Measurements from ENCODE around the gene KCNAB3.
"Not testable (repeated sequence)": the region's sequence is repeated elsewhere in the genome, so short reads cannot be mapped to it uniquely, and the experiment has no call there.

Gene KCNAB3

GRCh38 chr17:7929158-7930023 is at the start of gene KCNAB3:
Gene KCNAB3 (minus strand): TSS chr17:7929856. CDS start chr17:7929435, 421 bp downstream.
- DNase-seq = peak; percentile 67

- DNase-seq = no peak
These were observed 48.1 kb upstream of the KCNAB3 start for GRCh38 chr17:7977805-7978204.

- no peak for DNase-seq
These were observed 47.4 kb upstream of the KCNAB3 start for GRCh38 chr17:7977039-7977438.

GRCh38 chr17:7974638-7975131 is 45.0 kb upstream of the KCNAB3 start:
- no peak for DNase-seq

- no peak for DNase-seq
These were observed 42.6 kb upstream of the KCNAB3 start for GRCh38 chr17:7972131-7972785.

GRCh38 chr17:7971651-7972050 is 42.0 kb upstream of the KCNAB3 start:
- DNase-seq = no peak

GRCh38 chr17:7969433-7969832 is 39.8 kb upstream of the KCNAB3 start:
- DNase-seq = no peak

GRCh38 chr17:7967751-7968150 is 38.1 kb upstream of the KCNAB3 start:
- DNase-seq = no peak

- DNase-seq = no peak
These were observed 31.8 kb upstream of the KCNAB3 start for GRCh38 chr17:7961421-7961820.

- no peak for DNase-seq
These were observed 30.0 kb upstream of the KCNAB3 start for GRCh38 chr17:7959503-7960253.

- no peak for DNase-seq
These were observed 26.7 kb upstream of the KCNAB3 start for GRCh38 chr17:7956228-7956965.

GRCh38 chr17:7955414-7956227 is 26.0 kb upstream of the KCNAB3 start:
- DNase-seq = no peak

- not testable (repeated sequence) for DNase-seq
These were observed 23.6 kb upstream of the KCNAB3 start for GRCh38 chr17:7953266-7953665.

GRCh38 chr17:7951143-7951792 is 21.6 kb upstream of the KCNAB3 start:
- DNase-seq = peak; percentile 14

- DNase-seq = no peak
These were observed 20.9 kb upstream of the KCNAB3 start for GRCh38 chr17:7950578-7950977.

- DNase-seq = no peak
These were observed 18.0 kb upstream of the KCNAB3 start for GRCh38 chr17:7947651-7948050.

GRCh38 chr17:7946441-7946840 is 16.8 kb upstream of the KCNAB3 start:
- no peak for DNase-seq

- no peak for DNase-seq
These were observed 16.0 kb upstream of the KCNAB3 start for GRCh38 chr17:7945651-7946050.

- no peak for DNase-seq
These were observed 14.7 kb upstream of the KCNAB3 start for GRCh38 chr17:7944326-7944725.

GRCh38 chr17:7943291-7943690 is 13.6 kb upstream of the KCNAB3 start:
- no peak for DNase-seq

GRCh38 chr17:7940743-7941142 is 11.1 kb upstream of the KCNAB3 start:
- no peak for DNase-seq
